ENCODE measurements around the gene RPS27A.
"Not testable (repeated sequence)": the region's sequence is repeated elsewhere in the genome, so short reads cannot be mapped to it uniquely, and the experiment has no call there.

Gene RPS27A

DNA sequence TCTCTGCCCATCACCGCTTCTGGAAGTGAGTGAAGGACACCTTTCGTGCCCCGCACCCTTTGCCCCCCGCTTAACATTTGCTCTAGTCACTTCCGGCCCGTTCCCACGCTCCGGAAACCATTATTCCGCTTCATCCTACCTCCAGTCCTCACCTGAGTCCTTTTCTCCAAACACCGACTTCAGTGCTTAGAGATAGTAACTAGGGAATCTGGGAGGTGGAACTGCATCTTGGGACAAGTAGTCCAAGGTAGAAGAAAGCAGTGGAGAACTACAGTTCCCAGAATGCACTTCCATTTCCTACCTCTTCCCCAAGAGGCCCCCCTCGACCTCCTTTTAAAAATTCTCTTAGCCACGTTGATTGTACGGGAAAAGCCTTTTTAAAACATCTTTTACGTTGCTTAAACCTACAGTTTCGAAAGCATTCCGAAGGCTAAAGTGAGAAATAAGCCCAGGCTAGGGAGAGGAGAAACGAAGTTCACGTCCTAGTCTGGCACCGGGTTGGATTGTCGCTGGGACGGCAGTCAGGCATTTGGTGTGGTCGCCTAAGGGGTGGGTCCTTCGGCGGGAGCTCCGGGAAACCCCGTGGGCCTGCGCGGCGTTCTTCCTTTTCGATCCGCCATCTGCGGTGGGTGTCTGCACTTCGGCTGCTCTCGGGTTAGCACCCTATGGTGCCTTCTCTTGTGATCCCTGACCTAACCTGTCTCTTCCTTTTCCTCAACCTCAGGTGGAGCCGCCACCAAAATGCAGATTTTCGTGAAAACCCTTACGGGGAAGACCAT, at the start of gene RPS27A, which contains the start of gene CLHC1:
Gene RPS27A, plus strand, starts transcription at position 605 of the 779 bp plus-strand sequence. Its CDS starts 137 bp downstream, at position 742.
Gene CLHC1, minus strand, starts transcription at position 210 of the 779 bp plus-strand sequence. CDS start 9,882 bp downstream, outside the sequence.
- DNase-seq, result peak; percentile 91 to 92

DNA sequence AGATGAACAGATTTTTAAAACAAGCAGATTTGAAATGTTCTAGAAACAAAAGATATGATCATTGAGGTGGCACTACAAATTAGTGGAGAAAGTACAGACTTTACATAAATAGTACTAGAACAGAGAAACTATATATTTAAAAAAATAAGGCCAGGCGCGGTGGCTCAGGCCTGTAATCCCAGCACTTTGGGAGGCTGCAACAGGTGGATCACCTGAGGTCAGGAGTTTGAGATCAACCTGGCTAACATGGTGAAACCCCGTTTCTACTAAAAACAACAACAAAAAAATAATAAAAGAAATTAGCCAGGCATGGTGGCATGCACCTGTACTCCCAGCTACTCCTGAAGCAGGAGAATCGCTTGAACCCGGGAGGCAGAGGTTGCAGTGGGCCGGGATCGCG, 45.7 kb upstream of the RPS27A start:
- DNase-seq, result not testable (repeated sequence)

DNA sequence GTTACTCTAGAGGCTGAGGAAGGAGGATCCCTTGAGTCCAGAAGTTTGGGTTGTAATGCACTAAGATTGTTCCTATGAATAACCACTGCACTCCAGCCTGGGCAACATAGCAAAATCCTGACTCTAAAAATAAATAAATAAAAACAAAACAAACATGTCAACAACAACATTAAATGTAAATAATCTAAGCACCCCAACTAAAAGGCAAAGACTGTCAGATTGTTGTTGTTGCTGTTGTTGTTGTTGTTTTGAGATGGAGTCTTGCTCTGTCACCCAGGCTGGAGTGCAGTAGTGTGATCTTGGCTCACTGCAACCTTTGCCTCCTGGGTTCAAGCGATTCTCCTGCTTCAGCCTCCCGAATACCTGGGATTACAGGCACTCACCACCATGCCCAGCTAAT, 40.6 kb upstream of the RPS27A start:
- not testable (repeated sequence) for DNase-seq

DNA sequence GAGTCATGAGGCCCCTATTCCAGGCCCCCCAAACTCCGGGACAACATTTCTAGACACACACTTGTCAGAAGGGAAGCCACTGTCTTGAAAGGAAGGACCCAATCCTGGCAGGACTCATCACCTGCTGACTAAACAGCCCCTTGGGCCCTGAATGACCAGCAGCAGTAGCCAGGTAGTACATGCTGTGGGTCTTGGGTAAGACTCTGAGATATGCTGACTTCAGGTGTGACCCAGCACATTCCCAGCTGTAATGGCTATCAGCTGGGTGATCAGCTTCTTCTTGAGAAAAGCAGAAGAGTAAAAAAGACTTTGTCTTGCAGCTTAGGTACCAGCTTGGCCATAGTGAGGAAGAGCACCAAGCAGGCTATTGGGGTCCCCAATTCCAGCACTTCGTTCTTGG, 36.0 kb upstream of the RPS27A start:
- no peak for DNase-seq

DNA sequence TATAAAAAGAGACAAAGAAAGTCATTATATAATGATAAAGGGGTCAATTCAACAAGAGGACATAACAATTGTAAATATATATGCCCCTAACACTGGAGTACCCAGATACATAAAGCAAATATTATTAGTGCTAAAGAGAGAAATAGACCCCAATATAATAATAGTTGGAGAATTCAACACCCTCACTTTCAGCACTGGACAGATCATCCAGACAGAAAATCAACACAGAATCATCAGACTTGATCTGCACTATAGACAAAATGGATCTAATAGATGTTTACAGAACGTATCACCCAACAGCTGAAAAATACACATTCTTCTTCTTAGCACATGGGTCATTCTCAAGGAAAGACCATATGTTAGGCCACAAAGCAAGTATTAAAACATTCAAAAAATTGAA, 32.1 kb upstream of the RPS27A start:
- DNase-seq, result no peak

DNA sequence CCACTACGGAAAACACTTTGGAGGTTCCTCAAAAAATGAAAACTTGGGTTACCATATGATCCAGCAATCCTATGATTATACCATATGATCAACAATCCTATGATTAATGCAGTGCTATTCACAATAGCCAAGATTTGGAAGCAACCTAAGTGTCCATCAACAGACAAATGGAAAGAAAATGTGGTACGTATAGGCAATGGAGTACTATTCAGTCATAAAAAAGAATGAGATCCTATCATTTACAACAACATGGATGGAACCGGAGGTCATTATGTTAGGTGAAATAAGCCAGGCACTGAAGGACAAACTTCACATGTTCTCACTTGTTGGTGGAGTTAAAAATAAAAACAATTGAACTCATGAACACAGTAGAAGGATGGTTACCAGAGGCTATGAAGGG, 28.0 kb upstream of the RPS27A start:
- DNase-seq, result no peak

DNA sequence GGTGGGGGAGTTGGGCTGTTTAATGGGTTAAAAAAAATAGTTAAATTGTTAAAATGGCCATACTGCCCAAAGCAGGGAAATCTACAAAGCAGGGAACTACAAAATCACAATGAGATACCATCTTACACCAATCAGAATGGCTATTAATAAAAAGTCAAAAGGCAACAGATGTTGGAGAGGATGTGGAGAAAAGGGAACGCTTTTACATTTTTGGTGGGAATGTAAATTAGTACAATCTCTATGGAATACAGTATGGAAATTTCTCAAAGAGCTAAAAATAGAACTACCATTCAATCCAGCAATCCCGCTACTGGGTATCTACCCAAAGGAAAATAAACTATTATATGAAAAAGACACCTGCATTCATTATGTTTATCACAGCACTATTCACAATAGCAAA, 27.5 kb upstream of the RPS27A start:
- no peak for DNase-seq

DNA sequence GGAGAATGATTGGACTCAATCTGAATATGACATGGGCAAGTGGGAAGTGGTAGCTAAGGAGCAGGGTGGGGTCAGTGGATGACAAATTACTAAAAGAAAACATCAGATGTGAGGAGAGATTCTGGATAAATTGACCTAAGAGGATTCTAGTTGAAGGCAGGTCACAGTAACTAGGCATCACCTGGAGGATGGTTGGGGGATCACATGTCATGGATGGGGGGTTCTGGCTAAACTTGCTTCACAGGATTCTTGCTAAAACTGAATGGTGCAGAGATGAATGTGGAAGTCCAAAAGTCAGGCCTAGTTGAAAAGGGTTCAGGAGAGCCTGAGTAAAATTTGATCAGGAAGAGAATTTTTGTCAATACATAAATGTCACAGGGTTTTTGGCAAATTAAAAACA, 18.7 kb upstream of the RPS27A start:
- DNase-seq, result no peak

DNA sequence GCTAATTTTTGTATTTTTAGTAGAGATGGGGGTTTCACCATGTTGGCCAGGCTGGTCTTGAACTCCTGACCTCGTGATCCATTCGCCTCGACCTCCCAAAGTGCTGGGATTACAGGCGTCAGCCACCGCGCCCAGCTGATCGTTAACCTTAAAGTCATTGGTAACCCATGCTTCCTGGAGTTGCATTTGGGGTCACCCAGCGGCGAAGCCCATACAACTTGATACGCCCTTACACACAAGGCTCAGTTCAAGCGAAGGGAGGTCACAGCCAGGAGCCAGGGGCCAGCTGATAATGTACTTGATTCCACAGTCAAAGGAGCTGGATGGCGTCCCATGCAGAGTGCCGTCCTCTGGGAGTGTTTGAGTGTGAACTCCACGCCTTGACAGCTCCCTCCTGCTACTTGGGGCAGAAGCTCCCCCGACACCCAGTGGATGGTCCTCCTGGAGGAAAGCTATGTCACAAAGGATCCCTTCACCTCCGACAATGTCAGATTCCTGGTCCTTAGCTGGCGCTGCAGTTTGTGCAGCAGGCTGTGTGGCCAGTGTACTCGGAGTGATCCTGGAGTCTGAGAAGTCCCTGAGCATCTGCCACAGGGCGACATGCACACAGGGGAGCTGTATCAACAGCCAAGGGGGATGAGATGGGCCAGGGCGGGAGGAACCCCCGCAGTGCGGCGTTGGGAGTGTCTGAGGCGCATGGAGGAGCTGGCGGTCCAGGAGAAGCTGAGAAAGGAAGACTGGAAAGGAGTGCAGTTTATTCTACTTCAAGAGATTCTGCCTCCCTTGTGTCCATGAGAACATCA, 8.3 kb upstream of the RPS27A start:
- DNase-seq, result no peak

DNA sequence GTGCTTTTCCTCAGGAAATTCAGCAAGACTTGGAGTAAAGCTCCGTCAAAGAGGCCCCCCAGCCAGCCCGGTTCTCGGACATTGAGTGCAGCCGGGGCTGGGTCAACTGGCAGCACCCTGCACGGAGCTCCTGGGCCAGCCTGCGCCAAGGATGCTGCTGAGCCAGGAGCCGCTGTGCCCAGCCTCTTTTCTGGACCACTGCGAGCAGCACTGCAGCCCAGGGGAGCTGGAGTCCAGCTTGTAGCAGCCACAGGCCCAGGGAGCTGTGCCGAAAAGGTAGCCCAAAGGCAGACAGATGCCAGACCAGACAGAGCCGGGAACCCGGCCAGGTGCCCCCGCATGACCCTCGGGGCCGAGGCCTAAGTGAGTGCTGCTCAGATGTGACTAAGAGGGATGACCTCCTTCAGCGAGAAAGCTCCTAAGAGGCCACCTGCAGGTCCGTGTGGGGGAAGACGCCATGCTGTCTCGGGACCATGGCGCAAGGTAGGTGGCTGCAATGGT, 7.7 kb upstream of the RPS27A start:
- DNase-seq, result no peak

DNA sequence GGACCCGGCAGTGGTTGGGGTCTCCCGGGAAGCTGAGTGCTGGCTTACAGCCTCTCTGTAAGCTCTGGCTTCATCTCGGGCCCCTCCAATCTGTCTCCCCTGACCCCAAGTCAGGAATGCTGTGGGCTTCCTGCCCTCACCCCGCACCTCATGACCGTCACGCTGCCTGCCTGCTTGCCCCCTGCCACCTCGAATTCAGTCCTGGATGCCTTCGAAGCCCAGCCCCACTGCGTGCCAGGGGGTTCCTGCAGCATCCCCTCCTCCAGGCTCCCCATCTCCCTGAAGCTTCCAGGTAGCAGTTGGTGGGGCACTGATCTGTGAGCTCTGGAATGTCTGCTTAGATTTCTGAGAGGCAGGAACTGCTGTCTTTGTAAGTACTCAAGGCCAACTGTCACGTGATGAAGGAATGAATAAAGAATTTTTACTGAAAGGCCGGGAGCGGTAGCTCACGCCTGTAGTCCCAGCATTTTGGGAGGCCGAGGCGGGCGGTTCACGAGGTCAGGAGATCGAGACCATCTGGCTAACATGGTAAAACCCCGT, 6.9 kb upstream of the RPS27A start:
- DNase-seq, result no peak

DNA sequence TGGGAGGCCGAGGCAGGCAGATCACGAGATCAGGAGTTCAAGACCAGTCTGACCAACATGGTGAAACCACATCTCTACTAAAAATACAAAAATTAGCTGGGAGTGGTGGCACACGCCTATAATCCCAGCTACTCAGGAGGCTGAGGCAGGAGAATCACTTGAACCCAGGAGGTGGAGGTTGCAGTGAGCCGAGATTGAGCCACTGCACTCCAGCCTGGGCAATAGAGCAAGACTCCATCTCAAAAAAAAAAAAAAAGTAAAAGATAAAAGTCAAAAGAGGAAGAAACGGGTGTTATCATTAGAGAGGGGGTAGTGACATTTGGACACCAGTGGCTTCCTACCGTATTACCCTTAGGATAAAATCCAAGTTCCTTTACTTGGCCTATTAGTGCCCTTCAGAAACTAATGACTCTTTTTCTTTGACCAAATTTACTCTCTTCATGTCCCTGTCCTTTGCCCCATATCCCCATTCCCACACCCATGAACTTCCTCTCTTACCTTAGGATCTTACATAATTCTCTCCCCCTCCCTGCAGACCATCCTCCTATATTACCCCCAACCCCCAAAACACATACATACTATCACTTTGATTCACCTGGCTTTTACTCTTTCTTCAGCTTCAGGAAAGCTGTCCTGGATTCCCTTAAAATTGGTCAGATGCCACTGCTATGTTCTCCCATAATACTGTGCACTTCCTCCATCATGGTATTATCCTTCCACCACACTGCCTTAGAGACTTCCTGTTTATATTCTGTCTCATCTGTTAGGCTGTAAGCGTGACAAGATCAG, 4.9 kb upstream of the RPS27A start:
- DNase-seq, result not testable (repeated sequence)

DNA sequence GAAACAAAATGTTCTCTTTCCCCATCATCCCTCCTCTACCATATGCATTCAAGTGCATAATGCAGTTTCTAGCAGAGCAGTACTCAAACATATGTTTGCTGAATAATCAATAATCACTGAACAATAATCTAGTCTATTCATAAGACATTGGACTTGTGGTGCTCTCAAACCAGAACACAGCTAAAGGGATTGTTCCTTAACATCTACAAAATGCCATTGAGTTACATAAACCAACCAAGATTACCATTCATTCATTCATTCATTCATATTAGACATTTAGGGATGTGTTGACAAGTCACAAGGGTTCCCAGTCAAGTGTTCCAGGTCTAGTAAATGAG, 4.3 kb upstream of the RPS27A start:
- no peak for DNase-seq

DNA sequence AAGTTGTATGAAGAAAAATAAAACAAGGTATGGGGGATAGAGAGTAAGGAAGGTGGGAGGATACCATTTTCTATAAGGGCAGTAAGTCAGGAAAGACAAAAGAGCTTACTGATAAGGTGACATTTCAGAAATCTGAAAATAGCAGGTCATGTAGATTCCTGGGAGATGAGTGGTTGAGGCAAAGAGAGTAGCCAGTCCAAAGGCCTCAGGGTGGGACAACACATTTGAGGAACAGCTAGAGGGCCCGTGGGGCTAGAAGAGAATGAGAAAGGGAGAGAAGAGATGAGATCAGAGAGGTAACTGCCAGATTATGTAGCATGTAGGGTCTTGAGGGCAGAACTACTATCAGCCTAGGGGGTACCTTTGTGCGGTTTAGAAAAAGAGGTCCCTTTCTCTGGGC, 3.3 kb upstream of the RPS27A start:
- DNase-seq, result no peak

DNA sequence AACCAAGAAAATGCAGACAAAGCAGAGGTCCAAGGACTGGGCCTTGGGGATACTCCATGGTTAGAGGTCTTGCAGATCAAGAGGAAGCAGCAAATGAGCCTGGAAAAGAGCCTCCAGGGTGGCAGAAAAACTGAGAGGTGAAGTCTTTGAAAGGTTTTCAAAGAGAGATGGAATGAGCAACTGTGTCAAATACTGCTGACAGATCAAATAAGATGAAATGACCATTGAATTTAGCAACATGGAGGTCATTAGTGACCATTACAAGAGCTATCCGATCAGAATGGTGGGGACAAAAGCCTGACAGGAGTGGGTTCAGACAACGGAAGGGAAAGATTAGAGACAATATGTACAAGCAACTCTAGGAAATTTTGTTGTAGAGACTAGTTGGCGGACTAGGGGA, 1.9 kb upstream of the RPS27A start:
- no peak for DNase-seq

DNA sequence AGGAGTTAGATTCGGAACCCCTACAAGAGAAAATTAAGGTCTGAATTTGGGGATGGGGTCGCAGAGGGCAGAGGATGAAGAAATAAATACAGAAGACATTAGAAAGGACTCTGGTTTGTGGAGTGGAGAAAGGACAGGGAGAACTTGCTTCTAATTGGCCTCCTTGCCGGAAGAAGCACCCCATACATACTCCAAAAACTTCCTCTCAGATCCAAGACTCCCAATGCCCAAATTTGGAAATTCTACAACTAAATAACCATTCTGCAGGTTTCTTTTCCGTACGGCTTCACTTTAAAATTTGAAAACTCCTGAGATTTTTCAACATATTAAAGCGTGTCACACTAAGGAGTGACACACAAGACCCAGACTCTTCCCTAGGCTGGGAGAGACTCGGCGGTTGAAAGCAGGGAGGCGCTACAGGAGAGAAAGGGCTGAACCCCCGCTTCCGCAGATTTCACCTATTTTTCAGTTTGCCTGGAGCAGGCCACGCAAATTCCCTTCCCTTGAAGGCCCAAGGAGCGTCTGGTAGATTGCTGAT, 873 bp upstream of the RPS27A start:
- DNase-seq, result no peak

DNA sequence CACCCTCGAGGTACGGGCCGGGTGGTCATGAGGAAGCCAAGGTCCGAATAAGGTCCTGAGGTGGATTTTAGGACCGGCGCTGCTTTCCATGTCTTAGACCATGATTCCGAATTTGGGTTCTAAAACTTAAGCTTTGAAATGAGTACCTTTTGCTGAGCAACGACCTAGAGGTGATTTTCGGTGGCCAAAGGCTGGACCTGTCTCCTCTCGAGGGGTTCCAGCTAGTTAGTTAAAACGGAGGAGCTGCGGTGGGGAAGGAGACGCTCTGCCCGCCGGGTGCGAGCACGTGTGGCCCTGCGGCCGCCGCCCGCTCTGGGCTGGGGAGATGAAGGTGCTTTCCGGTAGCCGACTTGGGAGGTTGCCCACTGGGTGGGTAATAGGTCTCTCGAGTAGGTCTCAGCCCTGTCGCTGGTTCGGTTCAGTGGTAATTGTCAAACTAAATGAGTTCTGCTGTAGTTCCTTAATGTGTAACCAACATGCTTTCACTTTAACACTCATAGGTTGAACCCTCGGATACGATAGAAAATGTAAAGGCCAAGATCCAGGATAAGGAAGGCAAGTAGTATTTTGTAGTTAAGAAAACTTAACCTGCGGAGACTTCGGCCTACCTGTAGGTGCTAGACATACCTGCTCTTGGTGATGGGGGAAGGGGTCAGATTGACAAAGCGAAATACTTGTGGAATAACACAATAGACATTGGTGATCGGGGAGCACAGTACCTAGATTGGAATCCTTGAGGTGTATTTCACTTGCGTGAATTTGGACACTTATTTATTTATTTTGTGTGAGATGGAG, 572 bp downstream of the RPS27A start:
- no peak for DNase-seq

DNA sequence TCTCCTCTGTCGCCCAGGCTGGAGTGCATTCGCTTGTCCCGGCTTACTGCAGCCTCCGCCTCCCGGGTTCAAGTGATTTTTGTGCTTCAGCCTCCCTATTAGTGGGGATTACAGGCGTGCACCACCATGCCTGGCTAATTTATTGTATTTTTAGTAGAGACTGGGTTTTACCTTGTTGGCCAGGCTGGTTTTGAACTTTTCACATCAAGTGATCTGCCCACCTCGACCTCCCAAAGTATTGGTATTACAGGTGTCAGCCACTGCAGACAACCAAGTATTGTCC, 1.1 kb downstream of the RPS27A start:
- DNase-seq, result no peak

DNA sequence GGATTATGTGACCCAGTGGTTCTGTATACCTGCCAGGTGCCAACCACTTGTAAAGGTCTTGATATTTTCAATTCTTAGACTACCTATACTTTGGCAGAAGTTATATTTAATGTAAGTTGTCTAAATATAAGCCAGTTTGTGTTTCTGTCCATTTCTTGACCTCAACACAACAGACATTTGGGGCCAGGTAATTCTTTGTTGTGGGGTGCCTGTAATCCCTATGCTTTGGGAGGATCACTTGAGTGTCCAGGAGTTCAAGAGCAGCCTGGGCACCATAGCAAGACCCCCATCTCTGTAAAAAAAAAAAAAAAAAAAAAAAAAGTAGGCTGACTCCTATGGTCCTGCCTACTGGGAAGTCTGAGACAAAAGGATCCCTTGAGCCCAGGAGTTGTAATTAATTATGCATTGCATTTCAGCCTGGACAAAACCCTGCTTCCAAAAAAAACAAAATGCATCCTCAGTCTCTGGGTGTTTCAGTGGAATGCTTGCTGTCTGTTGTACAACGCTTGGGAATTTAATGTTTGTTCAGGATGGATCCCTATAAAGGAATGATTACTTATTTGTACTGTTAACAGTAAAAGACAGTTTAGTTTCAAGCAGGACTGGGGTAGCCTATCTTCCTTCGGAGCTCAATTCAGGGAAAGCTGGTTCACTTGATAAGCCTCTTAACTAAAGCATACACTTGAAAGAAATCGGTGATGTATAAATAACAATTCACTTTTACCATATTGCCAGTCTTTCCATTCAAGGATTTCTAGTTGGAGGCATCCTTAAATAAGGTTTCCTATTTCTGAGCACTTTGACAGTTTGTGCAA, 3.4 kb downstream of the RPS27A start:
- DNase-seq, result no peak

DNA sequence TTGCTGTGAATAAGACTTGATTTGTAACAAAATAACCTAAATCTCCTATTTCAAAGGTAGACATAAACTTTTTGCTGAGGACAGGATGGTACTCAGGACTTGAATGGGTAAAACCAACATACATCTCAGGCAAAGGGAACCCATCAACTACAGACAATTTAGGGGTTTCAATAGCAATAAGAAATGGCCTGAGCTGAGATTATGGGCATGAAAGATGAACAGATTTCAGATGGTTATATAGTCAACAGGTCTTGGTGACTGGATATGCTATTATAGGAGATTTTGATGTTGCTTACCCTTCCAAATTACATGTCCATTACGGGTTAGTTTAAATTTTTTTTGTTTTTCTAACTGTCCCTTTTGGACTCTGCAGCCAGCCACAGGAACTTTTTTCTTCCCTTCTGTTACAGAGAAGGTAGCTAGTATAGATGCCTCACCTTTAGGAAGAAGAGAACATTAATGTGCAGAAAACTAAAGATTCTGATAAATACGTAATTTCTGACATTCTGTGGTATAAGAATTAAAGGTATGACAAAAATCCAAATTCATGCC, 4.6 kb downstream of the RPS27A start:
- no peak for DNase-seq
